NCI-H774 (cell line): ENCODE results near the gene TCF7L1.
"Not testable (repeated sequence)": the region's sequence is repeated elsewhere in the genome, so short reads cannot be mapped to it uniquely, and the experiment has no call there.

Source experiments
- DNase-seq: peaks from one replicate; lab custom pipeline; 2025; lab: John Stamatoyannopoulos, UW

TCF7L1 gene

DNA sequence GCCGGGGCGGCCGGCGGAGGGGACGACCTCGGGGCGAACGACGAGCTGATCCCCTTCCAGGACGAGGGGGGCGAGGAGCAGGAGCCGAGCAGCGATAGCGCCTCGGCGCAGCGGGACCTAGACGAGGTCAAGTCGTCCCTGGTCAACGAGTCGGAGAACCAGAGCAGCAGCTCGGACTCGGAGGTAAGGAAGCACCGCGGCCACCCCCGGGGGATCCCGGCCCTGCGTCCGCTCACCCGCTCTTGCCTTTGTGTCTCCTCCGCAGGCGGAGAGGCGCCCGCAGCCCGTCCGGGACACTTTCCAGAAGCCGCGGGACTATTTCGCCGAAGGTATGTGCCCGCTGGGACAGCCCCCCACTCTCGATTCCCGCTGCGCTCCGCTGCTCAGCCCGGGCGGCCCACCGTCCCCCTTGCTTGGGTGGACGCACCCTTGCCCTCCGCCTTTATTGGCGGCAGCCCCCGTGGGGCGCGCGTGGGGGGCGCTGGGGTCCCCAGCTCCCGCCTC lies 611 bp downstream of the TCF7L1 start:
- no peak for DNase-seq

DNA sequence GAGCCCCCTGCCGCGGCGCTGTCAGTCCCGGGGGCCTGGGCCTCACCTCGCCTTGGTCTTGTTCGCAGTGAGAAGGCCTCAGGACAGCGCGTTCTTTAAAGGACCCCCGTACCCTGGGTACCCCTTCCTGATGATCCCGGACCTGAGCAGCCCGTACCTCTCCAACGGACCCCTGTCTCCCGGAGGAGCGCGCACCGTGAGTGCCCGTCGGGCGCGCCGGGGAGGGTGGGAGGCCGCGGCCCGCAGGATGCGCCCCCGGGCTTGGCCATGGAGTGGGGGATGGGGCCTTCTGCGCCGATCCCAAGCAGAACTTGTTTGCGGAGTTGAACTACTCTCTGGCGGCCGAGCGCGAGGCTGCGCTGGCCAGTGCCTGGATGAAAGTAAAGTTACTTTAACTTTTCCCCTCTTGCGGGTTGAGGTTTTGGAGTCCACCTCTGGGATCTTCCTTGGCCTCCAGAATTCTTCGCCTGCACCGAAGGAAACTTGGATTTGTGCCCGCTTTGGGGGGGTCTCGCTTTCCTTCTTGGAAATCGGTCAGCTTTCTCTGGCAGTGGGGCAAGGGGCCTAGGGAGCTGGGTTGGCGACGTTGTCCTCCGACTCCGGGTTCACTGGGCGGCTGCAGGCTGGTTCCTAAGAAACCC lies 1.2 kb downstream of the TCF7L1 start:
- DNase-seq: no peak

- DNase-seq: no peak
Observed at GRCh38 chr2:85134896-85135659, 1.9 kb downstream of the TCF7L1 start.

DNA sequence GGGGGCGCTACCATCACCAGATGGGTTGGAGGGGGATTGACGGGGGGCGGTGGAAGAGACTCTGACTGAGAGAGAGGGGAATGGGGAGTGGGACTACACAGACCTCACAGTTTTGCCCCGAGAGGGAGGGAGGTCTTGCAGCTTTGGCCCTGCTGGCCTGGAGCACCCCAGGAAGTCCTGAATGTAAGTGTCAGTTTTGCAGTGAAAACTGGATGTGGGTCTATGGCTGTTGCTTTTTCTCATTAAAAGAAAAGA lies 2.4 kb downstream of the TCF7L1 start:
- DNase-seq: no peak

GRCh38 chr2:85137156-85137555 lies 4.0 kb downstream of the TCF7L1 start:
- DNase-seq: no peak

GRCh38 chr2:85143463-85144082 lies 10.4 kb downstream of the TCF7L1 start:
- DNase-seq: no peak

DNA sequence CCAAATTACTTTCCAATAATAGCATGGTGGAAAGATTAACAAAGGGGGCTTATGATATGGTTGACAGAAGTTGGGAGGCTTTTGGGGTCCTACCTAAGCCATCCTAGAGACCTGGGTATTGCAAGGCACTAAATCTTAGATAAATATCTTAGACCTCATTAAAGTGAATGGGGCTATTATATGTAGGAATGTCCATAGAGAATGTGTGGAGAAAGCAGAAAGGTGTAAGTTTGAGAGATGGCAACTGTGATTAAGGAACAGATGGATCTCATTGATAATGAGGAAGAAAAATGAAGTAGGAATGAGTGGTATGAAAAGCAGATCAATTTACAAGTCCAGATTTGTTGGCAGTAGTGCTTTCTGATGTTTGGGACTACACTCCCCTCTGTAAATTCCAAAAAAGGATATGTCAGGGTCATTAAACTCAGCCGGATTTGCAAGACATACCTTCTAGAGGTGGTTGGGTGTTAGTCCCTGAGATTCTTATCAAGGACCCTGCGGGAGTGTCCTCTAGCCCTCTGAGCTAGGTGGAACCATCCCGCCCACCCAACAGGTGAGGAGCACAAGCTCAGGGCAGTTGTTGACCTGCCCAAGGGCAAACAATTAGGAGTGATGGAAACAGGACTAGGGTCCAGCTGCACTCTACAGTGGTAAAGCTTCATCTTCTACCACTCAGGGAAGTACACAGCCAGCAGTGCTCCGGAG lies 12.1 kb downstream of the TCF7L1 start:
- no peak for DNase-seq

DNA sequence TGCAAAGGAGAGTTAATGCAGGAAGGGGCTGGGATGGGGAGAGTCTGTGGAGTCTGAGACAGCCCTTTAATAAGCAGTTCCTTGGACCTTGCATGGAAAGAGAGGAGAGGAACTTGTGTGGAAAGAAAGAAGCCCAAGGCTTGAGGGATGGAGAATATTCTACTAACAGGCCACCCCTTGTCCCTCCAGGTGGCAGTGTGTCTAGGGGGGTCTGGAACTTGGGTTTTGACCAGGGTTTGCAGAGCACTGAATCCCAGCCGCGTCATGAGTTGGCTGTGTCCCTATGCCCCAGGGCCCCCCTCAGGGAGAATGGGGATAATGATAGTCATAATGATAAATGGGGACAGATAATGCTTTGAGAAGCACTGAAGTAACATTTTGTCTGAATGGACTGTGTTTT lies 15.0 kb downstream of the TCF7L1 start:
- no peak for DNase-seq

GRCh38 chr2:85151026-85151425 lies 17.8 kb downstream of the TCF7L1 start:
- DNase-seq: no peak

DNA sequence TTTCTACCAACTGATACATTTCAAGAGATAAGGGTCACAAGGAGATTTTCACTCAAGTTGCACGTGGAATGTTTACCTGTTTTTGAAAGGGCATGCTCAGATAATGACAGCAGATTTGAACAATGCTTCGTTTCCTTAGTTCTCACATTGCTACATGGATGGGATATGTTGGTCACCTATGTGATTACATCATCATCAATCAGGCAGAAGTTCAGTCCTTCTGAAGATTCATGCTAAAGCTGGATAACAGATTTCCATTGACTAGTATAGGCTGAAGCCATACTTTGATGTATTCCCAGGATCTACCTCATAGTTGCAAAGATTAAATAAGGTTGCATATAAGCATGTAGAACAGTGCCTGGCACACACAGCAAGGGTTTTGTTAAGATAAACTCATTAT lies 19.7 kb downstream of the TCF7L1 start:
- DNase-seq: no peak

GRCh38 chr2:85154048-85154753 lies 21.0 kb downstream of the TCF7L1 start:
- no peak for DNase-seq

- not testable (repeated sequence) for DNase-seq
Observed at GRCh38 chr2:85155082-85155481, 21.9 kb downstream of the TCF7L1 start.

GRCh38 chr2:85156153-85156552 lies 23.0 kb downstream of the TCF7L1 start:
- no peak for DNase-seq

GRCh38 chr2:85156619-85157018 lies 23.4 kb downstream of the TCF7L1 start:
- no peak for DNase-seq

- DNase-seq: no peak
Observed at GRCh38 chr2:85157345-85157744, 24.2 kb downstream of the TCF7L1 start.

DNA sequence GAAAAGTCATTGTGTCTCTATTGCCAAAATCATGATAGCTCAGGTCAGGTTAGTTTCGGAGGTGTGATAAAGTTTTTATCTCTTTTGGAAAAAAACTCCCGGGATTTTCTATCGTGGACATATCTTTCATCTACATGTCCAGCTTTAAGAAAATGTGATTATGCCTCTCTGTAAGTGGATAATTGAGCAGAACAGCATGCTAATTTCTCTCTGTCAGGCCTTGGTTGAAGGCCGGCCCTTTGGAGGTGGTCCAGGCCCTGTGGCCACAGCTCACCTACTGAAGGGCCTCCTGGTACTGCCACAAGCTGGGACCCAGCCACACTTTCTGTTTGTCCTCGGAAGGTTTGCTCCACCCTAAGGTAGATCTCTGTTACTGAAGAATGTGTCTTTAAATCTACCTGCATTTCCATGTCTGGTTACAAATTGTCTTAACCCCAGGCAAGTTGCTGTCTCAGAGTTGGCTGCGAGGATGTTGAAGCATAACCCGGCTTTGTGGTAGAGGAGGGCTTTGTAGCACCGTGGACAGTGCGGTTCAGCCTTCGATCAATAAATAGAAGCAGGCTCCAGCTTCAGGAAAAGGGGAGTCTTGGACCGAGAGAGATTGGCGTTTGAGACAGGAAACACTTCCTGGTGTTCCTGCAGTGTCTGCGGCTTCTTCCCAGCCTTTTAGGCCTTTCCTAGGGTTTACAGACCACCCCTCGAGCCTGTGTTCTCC lies 25.5 kb downstream of the TCF7L1 start:
- DNase-seq: no peak

DNA sequence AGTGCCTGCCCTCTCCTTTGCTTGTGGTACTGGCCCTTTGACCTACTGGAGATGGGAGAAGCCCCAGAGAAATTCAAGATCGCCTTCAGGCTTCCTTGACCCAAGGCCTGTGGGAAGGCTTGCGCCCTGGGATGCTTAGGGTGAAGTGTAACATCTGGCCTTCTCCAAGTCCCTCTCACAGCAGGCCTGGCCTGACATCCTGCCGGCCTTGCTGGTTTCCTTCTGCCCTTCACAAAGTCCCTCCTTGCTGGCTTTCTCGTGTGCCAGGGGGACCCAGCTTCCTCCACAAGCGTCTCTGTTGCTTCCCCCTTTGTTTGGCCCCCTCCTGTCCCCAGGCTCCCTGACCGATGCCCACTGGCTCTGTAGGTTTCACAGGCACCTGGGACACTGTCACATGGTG lies 26.4 kb downstream of the TCF7L1 start:
- DNase-seq: no peak

DNA sequence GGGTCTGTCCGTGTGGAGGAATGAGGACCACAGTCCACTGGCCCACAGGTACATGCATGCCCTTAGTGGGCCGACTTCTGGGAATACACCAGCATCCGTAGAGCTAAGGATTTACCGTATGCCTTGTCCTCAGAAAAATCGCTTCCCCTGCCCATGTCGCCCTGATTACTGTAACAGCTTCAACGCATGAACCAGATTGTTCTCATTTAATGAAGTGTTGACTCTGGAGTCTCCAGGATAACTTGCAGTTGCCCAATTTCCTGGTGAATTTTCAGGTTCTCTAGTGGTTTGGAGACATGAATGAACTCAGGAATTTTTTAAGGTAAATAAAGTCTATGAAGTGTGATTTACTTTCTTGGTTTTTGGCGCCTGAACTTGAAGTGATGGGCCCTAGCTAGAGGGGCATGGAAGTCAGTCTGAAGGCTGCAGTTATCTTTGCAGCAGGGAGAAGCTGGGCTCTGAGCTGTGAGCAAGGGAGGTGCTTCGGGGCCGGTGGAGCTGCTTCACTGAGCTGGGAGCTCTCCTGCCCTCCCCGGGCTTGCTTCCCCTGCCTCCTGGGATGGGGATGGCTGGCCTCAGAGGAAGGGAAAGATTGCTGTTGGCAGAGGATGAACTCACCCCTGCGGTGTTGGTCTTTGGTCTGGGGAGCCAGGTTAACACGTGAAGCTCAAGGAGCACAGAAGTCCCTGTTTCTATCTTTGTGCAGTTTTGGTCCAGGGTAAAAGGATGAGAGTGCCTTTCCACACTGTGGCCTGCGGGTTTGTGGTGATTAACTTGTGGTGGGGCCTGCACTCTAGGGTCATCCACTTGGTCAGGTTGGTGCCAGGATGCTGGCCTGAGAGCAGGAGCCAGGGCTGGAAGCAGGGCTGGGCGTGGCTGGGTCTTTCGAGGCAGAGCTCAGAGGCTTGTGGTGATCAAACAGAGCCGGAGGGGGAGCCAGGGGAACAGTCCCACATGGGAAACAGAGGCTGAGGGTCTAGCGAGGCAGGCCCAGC lies 28.1 kb downstream of the TCF7L1 start:
- no peak for DNase-seq

DNA sequence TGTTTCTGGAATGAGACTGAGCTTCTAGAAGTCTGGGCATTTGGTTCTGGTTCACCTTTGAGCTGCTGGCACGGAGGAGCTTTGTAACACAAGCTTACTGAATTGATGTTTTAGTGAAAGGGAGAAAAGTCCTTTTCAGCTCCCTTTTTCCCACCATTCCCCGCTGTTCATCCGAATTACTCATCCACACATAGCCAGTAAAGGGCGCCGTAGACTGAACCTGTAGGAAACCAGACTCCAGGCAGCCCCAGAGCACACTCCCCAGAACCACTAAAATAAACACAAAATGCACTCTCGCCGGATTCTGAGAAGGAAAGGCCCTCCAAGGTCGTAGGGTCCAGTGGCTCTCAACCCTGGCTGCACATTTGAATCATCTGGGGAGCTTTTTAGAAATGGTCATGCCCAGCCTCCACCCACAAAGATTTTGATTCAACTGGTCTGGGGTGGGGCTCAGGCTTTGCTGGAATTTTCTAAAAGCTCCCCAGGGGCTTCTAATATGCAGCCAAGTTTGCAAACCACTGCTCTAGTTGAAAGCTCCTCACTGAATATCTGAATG lies 29.6 kb downstream of the TCF7L1 start:
- no peak for DNase-seq

GRCh38 chr2:85163675-85164074 lies 30.5 kb downstream of the TCF7L1 start:
- DNase-seq: no peak
